HCT116 (cell line): ENCODE measurements around the gene ACACB. TPM values are rescaled to one million over a fixed set of nuclear protein-coding genes. Genes with fewer than 3 reads are reported as not detected.

Source experiments
- ATAC-seq: fragments of 200-7000 bp; cut with Tn5 transposase; 2 replicates; pipeline ENCODE4 v1.9.1; 2020; ENCODE audit warnings: mild to moderate bottlenecking, moderate library complexity
- BruUV-seq: library from RNA; stranded (reverse); fragments of 400-500 nt; replicated peaks from 2 replicates; lab custom pipeline; 2021; lab: Mats Ljungman, UMichigan
- CTCF ChIA-PET: fragments of 300-600 bp; sonication (Branson Sonifier 250); formaldehyde crosslinking; loops from one replicate; lab custom pipeline; 2021; ENCODE audit warnings: antibody characterized with exemption; lab: Charles Lee
- POLR2A ChIA-PET: fragments of 300-600, 350-600 bp; sonication (Branson Sonifier 250); formaldehyde crosslinking; loops from one replicate; lab custom pipeline; 2021; ENCODE audit warnings: antibody characterized with exemption; lab: Charles Lee
- RAD21 ChIA-PET, 2 experiments: fragments of 300-600 bp; sonication (Branson Sonifier 250); formaldehyde crosslinking; loops; one replicate each; lab custom pipeline; 2023; ENCODE audit warnings: low total read pairs in 2 of 2; ENCODE audit not compliant: uncharacterized antibody in 2 of 2, unreplicated experiment in 2 of 2, low non-redundant PET in 1 of 2; lab: Charles Lee
- DNase-seq: peaks from one replicate; pipeline ENCODE4 v3.0.0-alpha.2; 2010; ENCODE audit warnings: low read depth, low spot score
- H2AFZ ChIP-seq: fragments of 200-600 bp; shearing (Covaris generic), sonication (generic); 2 replicates; pipeline ENCODE4 v1.6.1; 2017; ENCODE audit warnings: low read depth, mixed run types, mixed read lengths, antibody characterized with exemption, low read length; ENCODE audit not compliant: poor library complexity, severe bottlenecking
- H3K27ac ChIP-seq: 2 replicates; pipeline ENCODE4 v1.5.1; 2012; ENCODE audit warnings: low read depth, low read length
- H3K27me3 ChIP-seq: fragments of 200-600 bp; sonication (generic); 2 replicates; pipeline ENCODE4 v1.6.1; 2016; ENCODE audit warnings: mixed run types, low read length, mixed read lengths; ENCODE audit not compliant: insufficient read depth
- H3K36me3 ChIP-seq, 2 experiments: fragments of 200-500 bp in 1 of 2; fragments of 200-600 bp in 1 of 2; sonication (Bioruptor generic) in 1 of 2; sonication (generic) in 1 of 2; 2 replicates each; pipeline versions ENCODE4 v1.5.1 to v1.6.1; 2014 to 2016; ENCODE audit warnings: low read length in 2 of 2, inconsistent platforms in 1 of 2, mixed read lengths in 1 of 2, mixed run types in 1 of 2; ENCODE audit not compliant: insufficient read depth in 2 of 2, control insufficient read depth in 1 of 2
- H3K4me1 ChIP-seq, 2 experiments: fragments of 200-600 bp in 1 of 2; sonication (generic) in 1 of 2; 2 replicates each; pipeline versions ENCODE4 v1.5.1 to v1.6.1; 2012 to 2017; ENCODE audit warnings: low read length in 2 of 2, inconsistent platforms in 1 of 2, mild to moderate bottlenecking in 1 of 2, mixed read lengths in 1 of 2, mixed run types in 1 of 2, moderate library complexity in 1 of 2; ENCODE audit not compliant: insufficient read depth in 2 of 2, control insufficient read depth in 1 of 2
- H3K4me2 ChIP-seq: fragments of 200-600 bp; sonication (generic); 2 replicates; pipeline ENCODE4 v1.6.1; 2017; ENCODE audit warnings: mixed run types, low read length, mixed read lengths
- H3K4me3 ChIP-seq, 2 experiments: fragments of 200-600 bp in 1 of 2; sonication (generic) in 1 of 2; replicated peaks in 1 of 2; 2 replicates each; pipeline ENCODE4 v1.5.1; 2011 to 2016; ENCODE audit warnings: low read length in 2 of 2, control low read depth in 1 of 2, low read depth in 1 of 2, mild to moderate bottlenecking in 1 of 2, mixed read lengths in 1 of 2, mixed run types in 1 of 2
- H3K79me2 ChIP-seq: fragments of 200-600 bp; sonication (generic); 2 replicates; pipeline ENCODE4 v1.6.1; 2017; ENCODE audit warnings: mild to moderate bottlenecking, mixed run types, low read length, moderate library complexity, mixed read lengths; ENCODE audit not compliant: insufficient read depth
- H3K9ac ChIP-seq: fragments of 200-600 bp; sonication (generic); 2 replicates; pipeline ENCODE4 v1.6.1; 2016; ENCODE audit warnings: low read length, mixed read lengths
- H3K9me2 ChIP-seq: fragments of 200-600 bp; sonication (generic), shearing (Covaris generic); 2 replicates; pipeline ENCODE4 v1.6.1; 2017; ENCODE audit warnings: mixed run types, mild to moderate bottlenecking, moderate library complexity; ENCODE audit not compliant: insufficient read depth
- H3K9me3 ChIP-seq, 2 experiments: fragments of 200-500 bp in 1 of 2; fragments of 200-600 bp in 1 of 2; sonication (Bioruptor generic) in 1 of 2; sonication (generic) in 1 of 2; 2 replicates each; pipeline ENCODE4 v1.6.1; 2014 to 2017; ENCODE audit warnings: low read length in 2 of 2, mixed read lengths in 2 of 2, inconsistent platforms in 1 of 2, low read depth in 1 of 2, mild to moderate bottlenecking in 1 of 2, mixed run types in 1 of 2, moderate library complexity in 1 of 2; ENCODE audit not compliant: control insufficient read depth in 1 of 2, insufficient read depth in 1 of 2
- H4K20me1 ChIP-seq: fragments of 200-600 bp; sonication (generic), shearing (Covaris generic); 2 replicates; pipeline ENCODE4 v1.6.1; 2017; ENCODE audit warnings: mixed run types, mild to moderate bottlenecking, moderate library complexity; ENCODE audit not compliant: insufficient read depth
- ELF1 ChIP-seq: IDR thresholded peaks from 2 replicates; pipeline ENCODE4 v1.6.1; 2012; ENCODE audit warnings: low read depth, borderline replicate concordance
- EZH2phosphoT487 ChIP-seq: fragments of 200-600 bp; IDR thresholded peaks from 2 replicates; pipeline ENCODE4 v1.6.1; 2018; ENCODE audit warnings: antibody characterized with exemption, borderline replicate concordance
- POLR2A ChIP-seq: IDR thresholded peaks from 2 replicates; pipeline ENCODE4 v1.7.0; 2011; ENCODE audit warnings: borderline replicate concordance; ENCODE audit not compliant: insufficient read depth, insufficient read length; ENCODE audit errors: extremely low read depth
- POLR2AphosphoS5 ChIP-seq: IDR thresholded peaks from 2 replicates; pipeline ENCODE4 v1.6.1; 2011; ENCODE audit warnings: mild to moderate bottlenecking, low read depth, low read length, moderate library complexity
- SRF ChIP-seq: IDR thresholded peaks from 2 replicates; pipeline ENCODE4 v1.6.1; 2012; ENCODE audit warnings: low read depth
- ZBTB33 ChIP-seq: IDR thresholded peaks from 2 replicates; pipeline ENCODE4 v1.6.1; 2011; ENCODE audit warnings: mild to moderate bottlenecking, low read length, moderate library complexity; ENCODE audit not compliant: insufficient replicate concordance; ENCODE audit errors: extremely low read depth
- intact Hi-C: fragments of 100-400 bp; cut with micrococcal nuclease; formaldehyde crosslinking; loops from 2 replicates; pipeline ENCODE4 v1.10.0; 2022
- total RNA-seq: library from RNA; stranded (reverse); gene quantifications from one replicate; pipeline ENCODE4 v1.2.1, GENCODE V29; 2021; ENCODE audit not compliant: unreplicated experiment

The ACACB gene
- total RNA-seq, 1 experiment from 2014 or later = 11.1 TPM

GRCh38 chr12:109130297-109131153 is 14.1 kb downstream of the ACACB start:
- no peak for ATAC-seq
- Histone ChIP-seq H4K20me1 (no peaks in the 10 kb centered on the region), H3K4me1 (peaks cover 5 to 12% of the 10 kb centered on the region in 2 experiments; a peak in 3 of 4 replicates), H3K9ac (no peak overlapping the region), H3K4me3 (no peak overlapping the region), H3K36me3 (no peaks in the 10 kb centered on the region), H3K9me3 (no peaks in the 10 kb centered on the region), H3K27me3 (no peaks in the 10 kb centered on the region), H3K4me2 (peak overlapping the region; percentile 67), H2AFZ (peak overlapping the region; percentile 68), H3K79me2 (no peaks in the 10 kb centered on the region), H3K27ac (no peak overlapping the region), H3K9me2 (no peaks in the 10 kb centered on the region)
- no TSS peak for BruUV-seq
- RAD21 ChIA-PET = no interaction called here
- DNase-seq = no peak
- TF ChIP-seq SRF = no peak
- no peak for TF ChIP-seq EZH2phosphoT487
- TF ChIP-seq POLR2AphosphoS5 = no peak
- TF ChIP-seq ZBTB33 = no peak
- no peak for TF ChIP-seq ELF1
- no peak for TF ChIP-seq POLR2A
- CTCF ChIA-PET = interaction anchor here (1.0 kb wide), 1 partner anchor 19 kb away, joined by 5 read pairs; no protein-coding TSS in a partner anchor
- intact Hi-C loops = no loop called here
- POLR2A ChIA-PET = no interaction called here
